ENCODE data around the gene C7orf57.

DNA sequence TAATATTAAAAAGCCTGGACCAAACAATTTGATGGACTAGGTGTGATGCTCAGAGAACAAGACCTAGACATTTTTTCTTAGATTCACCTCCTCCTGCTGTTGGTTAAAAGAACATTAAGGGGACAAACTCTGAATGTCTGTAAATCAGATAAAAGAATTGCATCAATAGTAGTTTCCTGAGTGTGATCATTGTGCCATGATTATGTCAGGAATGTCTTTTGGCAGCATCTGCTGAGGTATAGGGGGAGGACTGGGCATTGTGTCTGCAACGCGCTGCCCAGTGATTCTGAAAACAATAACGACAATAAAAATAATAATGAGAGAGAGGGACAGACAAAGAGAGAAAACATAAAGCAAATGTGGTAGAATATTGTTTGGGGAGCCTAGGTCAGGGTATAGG is 6.9 kb downstream of the C7orf57 start:
- TF ChIP-seq POLR2AphosphoS5 (IDR thresholded peaks at IDR 0.05; ENCODE audit: low read depth, low read length) (no peak), POLR2A (IDR thresholded peaks at IDR 0.05; ENCODE audit: borderline replicate concordance, extremely low read depth, insufficient read depth, insufficient read length) (no peak), FOSL1 (IDR thresholded peaks at IDR 0.05; ENCODE audit: low read depth) (no peak), ZNF274 (IDR thresholded peaks at IDR 0.05; ENCODE audit: low read depth, low read length) (no peak), EZH2 (IDR thresholded peaks at IDR 0.05) (no peak)
- TF ChIP-seq, protein P1, sequence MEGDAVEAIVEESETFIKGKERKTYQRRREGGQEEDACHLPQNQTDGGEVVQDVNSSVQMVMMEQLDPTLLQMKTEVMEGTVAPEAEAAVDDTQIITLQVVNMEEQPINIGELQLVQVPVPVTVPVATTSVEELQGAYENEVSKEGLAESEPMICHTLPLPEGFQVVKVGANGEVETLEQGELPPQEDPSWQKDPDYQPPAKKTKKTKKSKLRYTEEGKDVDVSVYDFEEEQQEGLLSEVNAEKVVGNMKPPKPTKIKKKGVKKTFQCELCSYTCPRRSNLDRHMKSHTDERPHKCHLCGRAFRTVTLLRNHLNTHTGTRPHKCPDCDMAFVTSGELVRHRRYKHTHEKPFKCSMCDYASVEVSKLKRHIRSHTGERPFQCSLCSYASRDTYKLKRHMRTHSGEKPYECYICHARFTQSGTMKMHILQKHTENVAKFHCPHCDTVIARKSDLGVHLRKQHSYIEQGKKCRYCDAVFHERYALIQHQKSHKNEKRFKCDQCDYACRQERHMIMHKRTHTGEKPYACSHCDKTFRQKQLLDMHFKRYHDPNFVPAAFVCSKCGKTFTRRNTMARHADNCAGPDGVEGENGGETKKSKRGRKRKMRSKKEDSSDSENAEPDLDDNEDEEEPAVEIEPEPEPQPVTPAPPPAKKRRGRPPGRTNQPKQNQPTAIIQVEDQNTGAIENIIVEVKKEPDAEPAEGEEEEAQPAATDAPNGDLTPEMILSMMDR (IDR thresholded peaks at IDR 0.05 in 2 of 3, conservative IDR thresholded peaks at IDR 0.05 in 1 of 3; ENCODE audit: borderline replicate concordance in 1 of 3, insufficient read depth in 1 of 3, low read depth in 2 of 3, low read length in 2 of 3) = no peak
- TF ChIP-seq, protein P2, sequence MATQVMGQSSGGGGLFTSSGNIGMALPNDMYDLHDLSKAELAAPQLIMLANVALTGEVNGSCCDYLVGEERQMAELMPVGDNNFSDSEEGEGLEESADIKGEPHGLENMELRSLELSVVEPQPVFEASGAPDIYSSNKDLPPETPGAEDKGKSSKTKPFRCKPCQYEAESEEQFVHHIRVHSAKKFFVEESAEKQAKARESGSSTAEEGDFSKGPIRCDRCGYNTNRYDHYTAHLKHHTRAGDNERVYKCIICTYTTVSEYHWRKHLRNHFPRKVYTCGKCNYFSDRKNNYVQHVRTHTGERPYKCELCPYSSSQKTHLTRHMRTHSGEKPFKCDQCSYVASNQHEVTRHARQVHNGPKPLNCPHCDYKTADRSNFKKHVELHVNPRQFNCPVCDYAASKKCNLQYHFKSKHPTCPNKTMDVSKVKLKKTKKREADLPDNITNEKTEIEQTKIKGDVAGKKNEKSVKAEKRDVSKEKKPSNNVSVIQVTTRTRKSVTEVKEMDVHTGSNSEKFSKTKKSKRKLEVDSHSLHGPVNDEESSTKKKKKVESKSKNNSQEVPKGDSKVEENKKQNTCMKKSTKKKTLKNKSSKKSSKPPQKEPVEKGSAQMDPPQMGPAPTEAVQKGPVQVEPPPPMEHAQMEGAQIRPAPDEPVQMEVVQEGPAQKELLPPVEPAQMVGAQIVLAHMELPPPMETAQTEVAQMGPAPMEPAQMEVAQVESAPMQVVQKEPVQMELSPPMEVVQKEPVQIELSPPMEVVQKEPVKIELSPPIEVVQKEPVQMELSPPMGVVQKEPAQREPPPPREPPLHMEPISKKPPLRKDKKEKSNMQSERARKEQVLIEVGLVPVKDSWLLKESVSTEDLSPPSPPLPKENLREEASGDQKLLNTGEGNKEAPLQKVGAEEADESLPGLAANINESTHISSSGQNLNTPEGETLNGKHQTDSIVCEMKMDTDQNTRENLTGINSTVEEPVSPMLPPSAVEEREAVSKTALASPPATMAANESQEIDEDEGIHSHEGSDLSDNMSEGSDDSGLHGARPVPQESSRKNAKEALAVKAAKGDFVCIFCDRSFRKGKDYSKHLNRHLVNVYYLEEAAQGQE (IDR thresholded peaks at IDR 0.05; ENCODE audit: low read depth) = no peak

Measured in HCT116 (cell line).